WTC11 (cell line): ENCODE data around the gene SLC35F1. TPM values are rescaled to one million over a fixed set of nuclear protein-coding genes. Genes with fewer than 3 reads are reported as not detected.

Experiments
- ATAC-seq: fragments of 200-7000 bp; cut with Tn5 transposase; 2 replicates; pipeline ENCODE4 v1.10.0; 2021; ENCODE audit warnings: mild to moderate bottlenecking, moderate library complexity
- CTCF ChIA-PET: fragments of 300-600 bp; sonication (Branson Sonifier 250); formaldehyde crosslinking; loops from one replicate; lab custom pipeline; 2021; ENCODE audit warnings: antibody characterized with exemption; lab: Charles Lee
- POLR2A ChIA-PET: fragments of 350-600 bp; sonication (Branson Sonifier 250); formaldehyde crosslinking; loops from one replicate; lab custom pipeline; 2021; ENCODE audit warnings: antibody characterized with exemption; lab: Charles Lee
- DNase-seq: peaks from one replicate; pipeline ENCODE4 v3.0.0; 2021; ENCODE audit warnings: low spot score
- H3K27ac Mint-ChIP-seq: 2 replicates; pipeline ENCODE4 v1.8.0; 2021; ENCODE audit warnings: mixed read lengths
- H3K27me3 Mint-ChIP-seq: 2 replicates; pipeline ENCODE4 v1.8.0; 2021; ENCODE audit warnings: low read depth, mild to moderate bottlenecking, moderate library complexity, mixed read lengths
- H3K36me3 Mint-ChIP-seq: 2 replicates; pipeline ENCODE4 v1.8.0; 2021; ENCODE audit warnings: mixed read lengths
- H3K4me1 Mint-ChIP-seq: 2 replicates; pipeline ENCODE4 v1.8.0; 2022; ENCODE audit warnings: mixed read lengths
- H3K4me3 Mint-ChIP-seq: 2 replicates; pipeline ENCODE4 v1.8.0; 2021; ENCODE audit warnings: mild to moderate bottlenecking, moderate library complexity, mixed read lengths
- H3K9me3 Mint-ChIP-seq: 2 replicates; pipeline ENCODE4 v1.8.0; 2021; ENCODE audit warnings: mixed read lengths
- CREB1 ChIP-seq: sonication (generic); formaldehyde crosslinking; IDR thresholded peaks from 2 replicates; pipeline ENCODE4 v1.8.0; 2023; ENCODE audit warnings: mild to moderate bottlenecking, missing genetic modification reagents
- GRHL2 ChIP-seq: fragments of 250-450 bp; sonication (Bioruptor Pico); IDR thresholded peaks from 2 replicates; pipeline ENCODE4 v1.8.0; 2022; ENCODE audit warnings: mild to moderate bottlenecking, moderate library complexity; ENCODE audit not compliant: insufficient replicate concordance, severe bottlenecking
- HMGA2 ChIP-seq: fragments of 250-450 bp; sonication (Bioruptor Pico); IDR thresholded peaks from 2 replicates; pipeline ENCODE4 v1.4.0; 2021; ENCODE audit warnings: mild to moderate bottlenecking, moderate library complexity
- JAZF1 ChIP-seq: fragments of 250-450 bp; sonication (Bioruptor Pico); IDR thresholded peaks from 2 replicates; pipeline ENCODE4 v1.9.0; 2021; ENCODE audit warnings: moderate library complexity, mild to moderate bottlenecking, inconsistent platforms
- JUN ChIP-seq: sonication (generic); formaldehyde crosslinking; IDR thresholded peaks from 2 replicates; pipeline ENCODE4 v1.8.0; 2023; ENCODE audit warnings: mild to moderate bottlenecking, missing genetic modification reagents
- NR1H2 ChIP-seq: sonication (generic); formaldehyde crosslinking; IDR thresholded peaks from 2 replicates; pipeline ENCODE4 v1.9.0; 2021; ENCODE audit warnings: mild to moderate bottlenecking, moderate library complexity, missing genetic modification reagents
- NR2C2 ChIP-seq: sonication (generic); formaldehyde crosslinking; IDR thresholded peaks from 2 replicates; pipeline ENCODE4 v1.8.0; 2022; ENCODE audit warnings: mild to moderate bottlenecking, missing genetic modification reagents
- PRRX2 ChIP-seq: fragments of 250-450 bp; sonication (Bioruptor Pico); IDR thresholded peaks from 2 replicates; pipeline ENCODE4 v1.8.0; 2021; ENCODE audit warnings: mild to moderate bottlenecking
- SOX15 ChIP-seq: fragments of 250-450 bp; sonication (Bioruptor Pico); IDR thresholded peaks from 2 replicates; pipeline ENCODE4 v1.9.0; 2021; ENCODE audit warnings: mild to moderate bottlenecking
- ZNF219 ChIP-seq: sonication (generic); formaldehyde crosslinking; IDR thresholded peaks from 2 replicates; pipeline ENCODE4 v1.8.0; 2023; ENCODE audit warnings: missing genetic modification reagents, mild to moderate bottlenecking, borderline replicate concordance
- total RNA-seq: library from RNA; stranded (reverse); gene quantifications from 3 replicates; pipeline ENCODE4 v1.2.3, GENCODE V29; 2021
- TF ChIP-seq, protein P1 (sequence below): fragments of 250-450 bp; sonication (Bioruptor Pico); IDR thresholded peaks from 2 replicates; pipeline ENCODE4 v1.9.0; 2021; ENCODE audit warnings: mild to moderate bottlenecking, borderline replicate concordance
- TF ChIP-seq, protein P2 (sequence below): sonication (generic); formaldehyde crosslinking; IDR thresholded peaks from 2 replicates; pipeline ENCODE4 v1.8.0; 2023; ENCODE audit warnings: mild to moderate bottlenecking, missing genetic modification reagents
- TF ChIP-seq, protein P3 (sequence below): sonication (generic); formaldehyde crosslinking; IDR thresholded peaks from 2 replicates; pipeline ENCODE4 v1.8.1; 2023; ENCODE audit warnings: mild to moderate bottlenecking, missing genetic modification reagents, moderate library complexity
- TF ChIP-seq, protein P4 (sequence below): sonication (generic); formaldehyde crosslinking; IDR thresholded peaks from 2 replicates; pipeline ENCODE4 v1.8.1; 2022; ENCODE audit warnings: low read depth, mild to moderate bottlenecking, moderate library complexity, missing genetic modification reagents, borderline replicate concordance
- TF ChIP-seq, protein P5 (sequence below): sonication (generic); formaldehyde crosslinking; IDR thresholded peaks from 2 replicates; pipeline ENCODE4 v1.8.1; 2022; ENCODE audit warnings: missing genetic modification reagents, borderline replicate concordance
- TF ChIP-seq, protein P6 (sequence below): fragments of 250-450 bp; sonication (Bioruptor Pico); IDR thresholded peaks from 2 replicates; pipeline ENCODE4 v1.9.0; 2021; ENCODE audit warnings: mild to moderate bottlenecking
- TF ChIP-seq, protein P7 (sequence below): fragments of 250-450 bp; sonication (Bioruptor Pico); IDR thresholded peaks from 2 replicates; pipeline ENCODE4 v1.9.0; 2021; ENCODE audit warnings: mild to moderate bottlenecking
- TF ChIP-seq, protein P8 (sequence below): fragments of 250-450 bp; sonication (Bioruptor Pico); IDR thresholded peaks from 2 replicates; pipeline ENCODE4 v1.9.0; 2021; ENCODE audit warnings: moderate library complexity, mild to moderate bottlenecking, inconsistent platforms, borderline replicate concordance

Gene SLC35F1
- total RNA-seq, 1 experiment from 2014 or later = 11.0 TPM

DNA sequence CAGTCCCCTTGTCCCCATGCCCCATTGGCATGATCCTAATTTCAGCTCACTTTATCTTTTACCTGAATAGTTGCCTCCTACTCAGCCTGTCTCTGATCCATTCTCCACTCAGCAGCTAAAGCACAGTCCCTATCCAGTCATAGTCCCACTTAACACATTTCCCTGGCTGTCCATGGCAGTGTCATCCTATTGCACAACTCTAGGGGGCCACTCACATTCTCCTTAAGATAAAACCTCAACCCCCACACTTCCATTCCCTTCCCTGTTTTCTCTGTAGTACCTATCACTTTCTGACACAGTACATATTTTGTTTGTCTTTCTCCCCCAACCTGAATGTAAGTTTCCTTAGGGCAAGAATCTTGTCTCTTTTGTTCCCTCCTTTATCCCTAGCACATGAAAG is 420.2 kb downstream of the SLC35F1 start:
- peaks cover 22% of the 10 kb centered on the region for H3K4me1 Mint-ChIP-seq
- CTCF ChIA-PET = no interaction called here

DNA sequence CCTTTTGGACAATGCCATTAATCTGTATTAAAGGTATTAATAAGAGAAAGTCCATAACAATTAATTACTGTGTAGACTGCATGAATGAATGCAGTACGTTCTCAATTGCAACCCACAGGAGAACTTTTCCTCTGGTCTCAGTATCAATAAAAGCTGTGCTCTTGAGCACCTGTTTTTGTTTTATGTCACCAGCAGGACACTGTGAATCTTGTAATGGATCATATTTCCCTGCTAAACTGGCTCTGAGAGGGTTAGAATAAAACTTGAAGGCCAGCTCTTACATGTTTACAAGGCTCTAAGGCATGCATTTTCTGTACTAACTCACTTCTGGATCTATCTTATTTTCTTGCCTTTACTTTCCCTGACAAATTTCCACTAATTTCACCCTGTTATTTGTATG is 426.7 kb downstream of the SLC35F1 start:
- Mint-ChIP-seq H3K27ac (no peak overlapping the region), H3K4me3 (no peak overlapping the region)
- no peak for ATAC-seq
- TF ChIP-seq, protein P1, sequence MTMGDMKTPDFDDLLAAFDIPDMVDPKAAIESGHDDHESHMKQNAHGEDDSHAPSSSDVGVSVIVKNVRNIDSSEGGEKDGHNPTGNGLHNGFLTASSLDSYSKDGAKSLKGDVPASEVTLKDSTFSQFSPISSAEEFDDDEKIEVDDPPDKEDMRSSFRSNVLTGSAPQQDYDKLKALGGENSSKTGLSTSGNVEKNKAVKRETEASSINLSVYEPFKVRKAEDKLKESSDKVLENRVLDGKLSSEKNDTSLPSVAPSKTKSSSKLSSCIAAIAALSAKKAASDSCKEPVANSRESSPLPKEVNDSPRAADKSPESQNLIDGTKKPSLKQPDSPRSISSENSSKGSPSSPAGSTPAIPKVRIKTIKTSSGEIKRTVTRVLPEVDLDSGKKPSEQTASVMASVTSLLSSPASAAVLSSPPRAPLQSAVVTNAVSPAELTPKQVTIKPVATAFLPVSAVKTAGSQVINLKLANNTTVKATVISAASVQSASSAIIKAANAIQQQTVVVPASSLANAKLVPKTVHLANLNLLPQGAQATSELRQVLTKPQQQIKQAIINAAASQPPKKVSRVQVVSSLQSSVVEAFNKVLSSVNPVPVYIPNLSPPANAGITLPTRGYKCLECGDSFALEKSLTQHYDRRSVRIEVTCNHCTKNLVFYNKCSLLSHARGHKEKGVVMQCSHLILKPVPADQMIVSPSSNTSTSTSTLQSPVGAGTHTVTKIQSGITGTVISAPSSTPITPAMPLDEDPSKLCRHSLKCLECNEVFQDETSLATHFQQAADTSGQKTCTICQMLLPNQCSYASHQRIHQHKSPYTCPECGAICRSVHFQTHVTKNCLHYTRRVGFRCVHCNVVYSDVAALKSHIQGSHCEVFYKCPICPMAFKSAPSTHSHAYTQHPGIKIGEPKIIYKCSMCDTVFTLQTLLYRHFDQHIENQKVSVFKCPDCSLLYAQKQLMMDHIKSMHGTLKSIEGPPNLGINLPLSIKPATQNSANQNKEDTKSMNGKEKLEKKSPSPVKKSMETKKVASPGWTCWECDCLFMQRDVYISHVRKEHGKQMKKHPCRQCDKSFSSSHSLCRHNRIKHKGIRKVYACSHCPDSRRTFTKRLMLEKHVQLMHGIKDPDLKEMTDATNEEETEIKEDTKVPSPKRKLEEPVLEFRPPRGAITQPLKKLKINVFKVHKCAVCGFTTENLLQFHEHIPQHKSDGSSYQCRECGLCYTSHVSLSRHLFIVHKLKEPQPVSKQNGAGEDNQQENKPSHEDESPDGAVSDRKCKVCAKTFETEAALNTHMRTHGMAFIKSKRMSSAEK (CRISPR knock-in tag) = no peak
- TF ChIP-seq PRRX2 (CRISPR knock-in tag) (no peak), CREB1 (CRISPR knock-in tag) (no peak), GRHL2 (no peak), JUN (no peak), ZNF219 (CRISPR knock-in tag) (no peak), JAZF1 (CRISPR knock-in tag) (no peak)
- TF ChIP-seq, protein P2, sequence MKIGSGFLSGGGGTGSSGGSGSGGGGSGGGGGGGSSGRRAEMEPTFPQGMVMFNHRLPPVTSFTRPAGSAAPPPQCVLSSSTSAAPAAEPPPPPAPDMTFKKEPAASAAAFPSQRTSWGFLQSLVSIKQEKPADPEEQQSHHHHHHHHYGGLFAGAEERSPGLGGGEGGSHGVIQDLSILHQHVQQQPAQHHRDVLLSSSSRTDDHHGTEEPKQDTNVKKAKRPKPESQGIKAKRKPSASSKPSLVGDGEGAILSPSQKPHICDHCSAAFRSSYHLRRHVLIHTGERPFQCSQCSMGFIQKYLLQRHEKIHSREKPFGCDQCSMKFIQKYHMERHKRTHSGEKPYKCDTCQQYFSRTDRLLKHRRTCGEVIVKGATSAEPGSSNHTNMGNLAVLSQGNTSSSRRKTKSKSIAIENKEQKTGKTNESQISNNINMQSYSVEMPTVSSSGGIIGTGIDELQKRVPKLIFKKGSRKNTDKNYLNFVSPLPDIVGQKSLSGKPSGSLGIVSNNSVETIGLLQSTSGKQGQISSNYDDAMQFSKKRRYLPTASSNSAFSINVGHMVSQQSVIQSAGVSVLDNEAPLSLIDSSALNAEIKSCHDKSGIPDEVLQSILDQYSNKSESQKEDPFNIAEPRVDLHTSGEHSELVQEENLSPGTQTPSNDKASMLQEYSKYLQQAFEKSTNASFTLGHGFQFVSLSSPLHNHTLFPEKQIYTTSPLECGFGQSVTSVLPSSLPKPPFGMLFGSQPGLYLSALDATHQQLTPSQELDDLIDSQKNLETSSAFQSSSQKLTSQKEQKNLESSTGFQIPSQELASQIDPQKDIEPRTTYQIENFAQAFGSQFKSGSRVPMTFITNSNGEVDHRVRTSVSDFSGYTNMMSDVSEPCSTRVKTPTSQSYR (CRISPR knock-in tag) = no peak
- TF ChIP-seq, protein P3, sequence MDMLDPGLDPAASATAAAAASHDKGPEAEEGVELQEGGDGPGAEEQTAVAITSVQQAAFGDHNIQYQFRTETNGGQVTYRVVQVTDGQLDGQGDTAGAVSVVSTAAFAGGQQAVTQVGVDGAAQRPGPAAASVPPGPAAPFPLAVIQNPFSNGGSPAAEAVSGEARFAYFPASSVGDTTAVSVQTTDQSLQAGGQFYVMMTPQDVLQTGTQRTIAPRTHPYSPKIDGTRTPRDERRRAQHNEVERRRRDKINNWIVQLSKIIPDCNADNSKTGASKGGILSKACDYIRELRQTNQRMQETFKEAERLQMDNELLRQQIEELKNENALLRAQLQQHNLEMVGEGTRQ (CRISPR knock-in tag) = no peak
- TF ChIP-seq, all 79 proteins: peak for 0
- H3K9me3 Mint-ChIP-seq = peaks cover 15% of the 10 kb centered on the region
- peaks cover 2% of the 10 kb centered on the region for H3K4me1 Mint-ChIP-seq
- DNase-seq = no peak
- peaks cover 3% of the 10 kb centered on the region; the same call in 1 of the 2 replicates for H3K36me3 Mint-ChIP-seq
- H3K27me3 Mint-ChIP-seq = no peaks in the 10 kb centered on the region
- ChIA-PET POLR2A (no interaction called here), CTCF (no interaction called here)

More for the DNA sequence above, 420.2 kb downstream of the SLC35F1 start:
- POLR2A ChIA-PET = no interaction called here
- no peak overlapping the region for H3K4me3 Mint-ChIP-seq
- H3K27me3 Mint-ChIP-seq = no peaks in the 10 kb centered on the region
- DNase-seq = no peak
- H3K9me3 Mint-ChIP-seq = peaks cover 11% of the 10 kb centered on the region; the same call in 1 of the 2 replicates
- ATAC-seq = no peak
- H3K27ac Mint-ChIP-seq = no peak overlapping the region
- H3K36me3 Mint-ChIP-seq = no peaks in the 10 kb centered on the region
- TF ChIP-seq NR2C2 (CRISPR knock-in tag) (no peak), HMGA2 (CRISPR knock-in tag) (no peak), NR1H2 (no peak), SOX15 (CRISPR knock-in tag) (no peak)
- TF ChIP-seq, protein P4, sequence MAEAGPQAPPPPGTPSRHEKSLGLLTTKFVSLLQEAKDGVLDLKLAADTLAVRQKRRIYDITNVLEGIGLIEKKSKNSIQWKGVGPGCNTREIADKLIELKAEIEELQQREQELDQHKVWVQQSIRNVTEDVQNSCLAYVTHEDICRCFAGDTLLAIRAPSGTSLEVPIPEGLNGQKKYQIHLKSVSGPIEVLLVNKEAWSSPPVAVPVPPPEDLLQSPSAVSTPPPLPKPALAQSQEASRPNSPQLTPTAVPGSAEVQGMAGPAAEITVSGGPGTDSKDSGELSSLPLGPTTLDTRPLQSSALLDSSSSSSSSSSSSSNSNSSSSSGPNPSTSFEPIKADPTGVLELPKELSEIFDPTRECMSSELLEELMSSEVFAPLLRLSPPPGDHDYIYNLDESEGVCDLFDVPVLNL (CRISPR knock-in tag) = no peak
- TF ChIP-seq, protein P5, sequence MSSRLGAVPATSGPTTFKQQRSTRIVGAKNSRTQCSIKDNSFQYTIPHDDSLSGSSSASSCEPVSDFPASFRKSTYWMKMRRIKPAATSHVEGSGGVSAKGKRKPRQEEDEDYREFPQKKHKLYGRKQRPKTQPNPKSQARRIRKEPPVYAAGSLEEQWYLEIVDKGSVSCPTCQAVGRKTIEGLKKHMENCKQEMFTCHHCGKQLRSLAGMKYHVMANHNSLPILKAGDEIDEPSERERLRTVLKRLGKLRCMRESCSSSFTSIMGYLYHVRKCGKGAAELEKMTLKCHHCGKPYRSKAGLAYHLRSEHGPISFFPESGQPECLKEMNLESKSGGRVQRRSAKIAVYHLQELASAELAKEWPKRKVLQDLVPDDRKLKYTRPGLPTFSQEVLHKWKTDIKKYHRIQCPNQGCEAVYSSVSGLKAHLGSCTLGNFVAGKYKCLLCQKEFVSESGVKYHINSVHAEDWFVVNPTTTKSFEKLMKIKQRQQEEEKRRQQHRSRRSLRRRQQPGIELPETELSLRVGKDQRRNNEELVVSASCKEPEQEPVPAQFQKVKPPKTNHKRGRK (CRISPR knock-in tag) = no peak
- TF ChIP-seq, protein P6, sequence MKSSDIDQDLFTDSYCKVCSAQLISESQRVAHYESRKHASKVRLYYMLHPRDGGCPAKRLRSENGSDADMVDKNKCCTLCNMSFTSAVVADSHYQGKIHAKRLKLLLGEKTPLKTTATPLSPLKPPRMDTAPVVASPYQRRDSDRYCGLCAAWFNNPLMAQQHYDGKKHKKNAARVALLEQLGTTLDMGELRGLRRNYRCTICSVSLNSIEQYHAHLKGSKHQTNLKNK (CRISPR knock-in tag) = no peak
- TF ChIP-seq, protein P7, sequence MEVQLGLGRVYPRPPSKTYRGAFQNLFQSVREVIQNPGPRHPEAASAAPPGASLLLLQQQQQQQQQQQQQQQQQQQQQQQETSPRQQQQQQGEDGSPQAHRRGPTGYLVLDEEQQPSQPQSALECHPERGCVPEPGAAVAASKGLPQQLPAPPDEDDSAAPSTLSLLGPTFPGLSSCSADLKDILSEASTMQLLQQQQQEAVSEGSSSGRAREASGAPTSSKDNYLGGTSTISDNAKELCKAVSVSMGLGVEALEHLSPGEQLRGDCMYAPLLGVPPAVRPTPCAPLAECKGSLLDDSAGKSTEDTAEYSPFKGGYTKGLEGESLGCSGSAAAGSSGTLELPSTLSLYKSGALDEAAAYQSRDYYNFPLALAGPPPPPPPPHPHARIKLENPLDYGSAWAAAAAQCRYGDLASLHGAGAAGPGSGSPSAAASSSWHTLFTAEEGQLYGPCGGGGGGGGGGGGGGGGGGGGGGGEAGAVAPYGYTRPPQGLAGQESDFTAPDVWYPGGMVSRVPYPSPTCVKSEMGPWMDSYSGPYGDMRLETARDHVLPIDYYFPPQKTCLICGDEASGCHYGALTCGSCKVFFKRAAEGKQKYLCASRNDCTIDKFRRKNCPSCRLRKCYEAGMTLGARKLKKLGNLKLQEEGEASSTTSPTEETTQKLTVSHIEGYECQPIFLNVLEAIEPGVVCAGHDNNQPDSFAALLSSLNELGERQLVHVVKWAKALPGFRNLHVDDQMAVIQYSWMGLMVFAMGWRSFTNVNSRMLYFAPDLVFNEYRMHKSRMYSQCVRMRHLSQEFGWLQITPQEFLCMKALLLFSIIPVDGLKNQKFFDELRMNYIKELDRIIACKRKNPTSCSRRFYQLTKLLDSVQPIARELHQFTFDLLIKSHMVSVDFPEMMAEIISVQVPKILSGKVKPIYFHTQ = no peak
- TF ChIP-seq, protein P8, sequence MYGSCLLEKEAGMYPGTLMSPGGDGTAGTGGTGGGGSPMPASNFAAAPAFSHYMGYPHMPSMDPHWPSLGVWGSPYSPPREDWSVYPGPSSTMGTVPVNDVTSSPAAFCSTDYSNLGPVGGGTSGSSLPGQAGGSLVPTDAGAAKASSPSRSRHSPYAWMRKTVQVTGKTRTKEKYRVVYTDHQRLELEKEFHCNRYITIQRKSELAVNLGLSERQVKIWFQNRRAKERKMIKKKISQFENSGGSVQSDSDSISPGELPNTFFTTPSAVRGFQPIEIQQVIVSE (CRISPR knock-in tag) = no peak
